NOMO-1 (cell line): ENCODE data around the gene IQCN.

Experiments
- DNase-seq, 2 experiments: peaks; one replicate each; lab custom pipeline; 2025; ENCODE audit not compliant: unreplicated experiment in 2 of 2; lab: John Stamatoyannopoulos, UW

The IQCN gene

GRCh38 chr19:18287836-18288772, 13.9 kb upstream of the IQCN start:
- no peak for DNase-seq

GRCh38 chr19:18286973-18287635, 12.9 kb upstream of the IQCN start:
- DNase-seq = no peak

GRCh38 chr19:18284712-18285360, 10.6 kb upstream of the IQCN start:
- no peak for DNase-seq

GRCh38 chr19:18283338-18283737, 9.1 kb upstream of the IQCN start:
- no peak for DNase-seq

- DNase-seq = no peak
Measured at GRCh38 chr19:18282788-18283141, 8.5 kb upstream of the IQCN start.

GRCh38 chr19:18282021-18282787, 8.0 kb upstream of the IQCN start:
- peak; percentile 60 to 68 for DNase-seq

- peak; percentile 94 to 99 for DNase-seq
Measured at GRCh38 chr19:18281082-18282020, 7.1 kb upstream of the IQCN start, which contains the start of gene JUND. Gene JUND (minus strand): TSS chr19:18281622. CDS start chr19:18281484, 138 bp downstream.

GRCh38 chr19:18280247-18281081, 6.2 kb upstream of the IQCN start:
- DNase-seq = peak; percentile 49 to 60

- DNase-seq = peak; percentile 91 to 95
Measured at GRCh38 chr19:18279516-18280246, 5.4 kb upstream of the IQCN start.

- peak in 1 of 2 experiments; percentile 66 for DNase-seq
Measured at GRCh38 chr19:18279266-18279515, 4.9 kb upstream of the IQCN start.

- no peak for DNase-seq
Measured at GRCh38 chr19:18278521-18279265, 4.4 kb upstream of the IQCN start.

- DNase-seq = peak; percentile 72 to 75
Measured at GRCh38 chr19:18274781-18275356, 617 bp upstream of the IQCN start.

GRCh38 chr19:18273561-18274218, 562 bp downstream of the IQCN start:
- no peak for DNase-seq

GRCh38 chr19:18271433-18271841, 2.8 kb downstream of the IQCN start:
- no peak for DNase-seq

GRCh38 chr19:18270326-18270725, 3.9 kb downstream of the IQCN start:
- no peak for DNase-seq

GRCh38 chr19:18269070-18269723, 5.1 kb downstream of the IQCN start:
- DNase-seq = no peak
